ENCODE results near the gene CTNS. TPM values are rescaled to one million over a fixed set of nuclear protein-coding genes. Genes with fewer than 3 reads are reported as not detected.

Gene CTNS
- total RNA-seq, 1 donor from 2014 or later, result 12.8 TPM

DNA sequence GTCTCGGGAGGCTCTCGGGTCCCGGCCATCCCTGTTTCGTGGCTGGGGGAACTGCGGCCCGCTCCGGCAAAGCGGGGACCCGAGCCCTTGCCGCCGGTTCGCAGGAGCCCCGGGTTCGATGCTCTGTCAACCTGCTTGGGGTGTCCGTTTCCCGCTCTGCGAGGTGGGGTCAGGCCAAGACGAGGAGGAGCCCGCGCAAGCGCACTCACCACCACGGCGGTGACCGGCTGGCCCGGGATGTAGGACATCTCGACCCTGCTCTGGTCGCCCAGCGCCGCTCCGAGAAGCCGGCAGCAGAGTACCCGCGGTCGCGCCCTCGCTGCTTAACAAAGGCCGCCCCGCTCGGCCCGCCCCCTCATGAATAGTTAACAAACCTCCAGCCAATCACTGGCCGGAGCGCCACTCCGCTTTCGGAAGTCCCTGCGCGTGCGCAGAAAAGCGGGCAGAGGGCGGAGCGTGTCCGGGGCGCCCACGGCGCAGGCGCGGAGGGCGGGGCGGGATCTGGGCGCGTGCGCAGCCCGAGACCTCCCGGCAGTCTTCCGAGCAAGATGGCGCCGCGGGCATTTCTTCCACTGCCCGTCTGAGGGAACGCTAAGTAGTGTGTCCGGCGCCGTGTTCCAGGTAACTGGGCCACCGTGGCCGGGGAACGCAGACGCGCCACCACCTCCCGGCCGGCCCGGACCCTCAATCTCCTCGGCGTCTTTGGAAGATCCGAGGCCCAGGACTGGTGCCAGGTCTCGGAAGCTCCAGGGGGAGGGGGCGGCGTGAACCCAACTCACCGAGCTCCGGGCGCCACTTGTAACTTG is 31.9 kb downstream of the CTNS start, which contains the start of the genes EMC6 and TAX1BP3:
Gene EMC6, plus strand, starts transcription at position 534 of the 806 bp plus-strand sequence. CDS start 335 bp downstream, outside the sequence.
Gene TAX1BP3, minus strand, starts transcription at position 300 of the 806 bp plus-strand sequence. Its CDS starts 52 bp downstream, at position 248.
- peaks cover 38% of the 10 kb centered on the region for H3K36me3 Mint-ChIP-seq (ENCODE audit: low read depth)
- H3K27me3 Mint-ChIP-seq, result no peaks in the 10 kb centered on the region
- DNase-seq, result peak; percentile 100
- peak; percentile 88 for ATAC-seq (ENCODE audit: low read depth)
- H3K27ac Mint-ChIP-seq, result peak within 1 kb of the TSS; percentile 92
- POLR2A ChIA-PET, result interaction anchor here (0.6 to 4.3 kb wide), 15 partner anchors 9 to 1276 kb away, joined by 3 to 22 read pairs (median 5); partner anchors contain the start of genes CTNS, HASPIN, NCBP3 and SHPK
- TF ChIP-seq, protein P1, sequence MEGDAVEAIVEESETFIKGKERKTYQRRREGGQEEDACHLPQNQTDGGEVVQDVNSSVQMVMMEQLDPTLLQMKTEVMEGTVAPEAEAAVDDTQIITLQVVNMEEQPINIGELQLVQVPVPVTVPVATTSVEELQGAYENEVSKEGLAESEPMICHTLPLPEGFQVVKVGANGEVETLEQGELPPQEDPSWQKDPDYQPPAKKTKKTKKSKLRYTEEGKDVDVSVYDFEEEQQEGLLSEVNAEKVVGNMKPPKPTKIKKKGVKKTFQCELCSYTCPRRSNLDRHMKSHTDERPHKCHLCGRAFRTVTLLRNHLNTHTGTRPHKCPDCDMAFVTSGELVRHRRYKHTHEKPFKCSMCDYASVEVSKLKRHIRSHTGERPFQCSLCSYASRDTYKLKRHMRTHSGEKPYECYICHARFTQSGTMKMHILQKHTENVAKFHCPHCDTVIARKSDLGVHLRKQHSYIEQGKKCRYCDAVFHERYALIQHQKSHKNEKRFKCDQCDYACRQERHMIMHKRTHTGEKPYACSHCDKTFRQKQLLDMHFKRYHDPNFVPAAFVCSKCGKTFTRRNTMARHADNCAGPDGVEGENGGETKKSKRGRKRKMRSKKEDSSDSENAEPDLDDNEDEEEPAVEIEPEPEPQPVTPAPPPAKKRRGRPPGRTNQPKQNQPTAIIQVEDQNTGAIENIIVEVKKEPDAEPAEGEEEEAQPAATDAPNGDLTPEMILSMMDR (IDR thresholded peaks at IDR 0.05), result no peak
- H3K9me3 Mint-ChIP-seq, result no peaks in the 10 kb centered on the region
- CTCF ChIA-PET, result no interaction called here
- H3K4me1 Mint-ChIP-seq, result peaks cover 21% of the 10 kb centered on the region
- intact Hi-C loops (cut with micrococcal nuclease), result loop anchor here (1.0 kb wide), 1 partner anchor 32 kb away; the partner anchor contains the start of genes CTNS and SHPK
- peak within 1 kb of the TSS; percentile 95 for H3K4me3 Mint-ChIP-seq

DNA sequence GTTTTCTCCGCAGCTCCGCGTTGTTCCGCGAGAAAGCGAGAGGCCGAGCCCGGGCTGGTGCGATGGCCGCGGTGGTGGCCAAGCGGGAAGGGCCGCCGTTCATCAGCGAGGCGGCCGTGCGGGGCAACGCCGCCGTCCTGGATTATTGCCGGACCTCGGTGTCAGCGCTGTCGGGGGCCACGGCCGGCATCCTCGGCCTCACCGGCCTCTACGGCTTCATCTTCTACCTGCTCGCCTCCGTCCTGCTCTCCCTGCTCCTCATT is 32.5 kb downstream of the CTNS start:
- no peak for ATAC-seq (ENCODE audit: low read depth)
- intact Hi-C loops (cut with micrococcal nuclease), result no loop called here
- POLR2A ChIA-PET, result interaction anchor here (0.6 to 4.3 kb wide), 12 partner anchors 9 to 620 kb away, joined by 3 to 22 read pairs (median 5); partner anchors contain the start of genes CTNS, HASPIN, NCBP3 and SHPK

GRCh38 chr17:3669548-3669947 is 33.0 kb downstream of the CTNS start:
- CTCF ChIA-PET, result interaction anchor here (0.9 kb wide), 1 partner anchor 22 kb away, joined by 3 read pairs; no protein-coding TSS in a partner anchor
- intact Hi-C loops (cut with micrococcal nuclease), result no loop called here

More for the DNA sequence above, 32.5 kb downstream of the CTNS start:
- CTCF ChIA-PET, result no interaction called here
- Mint-ChIP-seq H3K27me3 (no peaks in the 10 kb centered on the region), H3K36me3 (ENCODE audit: low read depth) (peaks cover 37% of the 10 kb centered on the region), H3K9me3 (no peaks in the 10 kb centered on the region), H3K27ac (peak overlapping the region; percentile 92), H3K4me1 (peaks cover 21% of the 10 kb centered on the region), H3K4me3 (peak overlapping the region; percentile 95)
- TF ChIP-seq, protein P1 (IDR thresholded peaks at IDR 0.05), result no peak
- DNase-seq, result no peak

GRCh38 chr17:3672571-3672970 is 36.0 kb downstream of the CTNS start:
- ChIA-PET CTCF (no interaction called here), POLR2A (interaction anchor here (1.0 kb wide), 2 partner anchors 10 to 19 kb away, joined by 3 to 9 read pairs; no protein-coding TSS in a partner anchor)
- DNase-seq, result no peak
- Mint-ChIP-seq H3K4me3 (no peak overlapping the region), H3K27ac (peak overlapping the region; percentile 61), H3K36me3 (ENCODE audit: low read depth) (peaks cover 55% of the 10 kb centered on the region), H3K9me3 (no peaks in the 10 kb centered on the region), H3K27me3 (no peaks in the 10 kb centered on the region), H3K4me1 (peaks cover 11% of the 10 kb centered on the region)
- no peak for ATAC-seq (ENCODE audit: low read depth)
- TF ChIP-seq, protein P1 (IDR thresholded peaks at IDR 0.05), result no peak
- intact Hi-C loops (cut with micrococcal nuclease), result no loop called here

More at GRCh38 chr17:3669548-3669947, 33.0 kb downstream of the CTNS start:
- Mint-ChIP-seq H3K4me3 (peak overlapping the region; percentile 95), H3K27ac (peak overlapping the region; percentile 92), H3K27me3 (no peaks in the 10 kb centered on the region), H3K4me1 (peaks cover 21% of the 10 kb centered on the region), H3K9me3 (no peaks in the 10 kb centered on the region), H3K36me3 (ENCODE audit: low read depth) (peaks cover 35% of the 10 kb centered on the region)
- DNase-seq, result no peak
- POLR2A ChIA-PET, result interaction anchor here (0.8 to 4.3 kb wide), 8 partner anchors 8 to 296 kb away, joined by 3 to 22 read pairs (median 4); partner anchors contain the start of genes CTNS, NCBP3 and SHPK
- TF ChIP-seq, protein P1 (IDR thresholded peaks at IDR 0.05), result no peak
- ATAC-seq (ENCODE audit: low read depth), result no peak

DNA sequence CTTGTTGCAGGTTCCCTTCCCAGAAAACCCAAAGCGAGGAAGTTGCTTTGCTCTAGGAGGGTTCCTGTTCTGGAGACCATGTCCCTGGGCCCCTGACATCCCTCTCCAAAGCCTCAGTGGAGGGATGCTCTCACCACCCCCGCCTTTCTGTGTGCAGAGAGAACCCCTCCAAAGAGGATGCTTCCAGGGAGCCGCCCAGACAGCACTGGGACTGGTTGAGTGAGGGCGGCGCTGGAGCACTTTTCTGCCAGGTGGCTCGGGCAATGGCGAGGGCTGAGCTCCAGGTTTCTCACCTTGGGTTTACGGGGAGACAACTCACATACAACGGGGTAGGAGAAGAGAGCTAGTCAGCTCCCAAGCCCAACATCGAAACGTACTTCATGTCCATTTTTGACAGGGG is 39.3 kb downstream of the CTNS start:
- ChIA-PET POLR2A (interaction anchor here (0.6 to 2.3 kb wide), 4 partner anchors 18 to 170 kb away, joined by 4 to 6 read pairs (median 4); partner anchors contain the start of gene NCBP3), CTCF (no interaction called here)
- no peak for DNase-seq
- peaks cover 4% of the 10 kb centered on the region for H3K4me1 Mint-ChIP-seq
- no peak for ATAC-seq (ENCODE audit: low read depth)
- no peaks in the 10 kb centered on the region for H3K9me3 Mint-ChIP-seq
- H3K27ac Mint-ChIP-seq, result peak overlapping the region; percentile 35
- H3K4me3 Mint-ChIP-seq, result no peak overlapping the region
- H3K36me3 Mint-ChIP-seq (ENCODE audit: low read depth), result peaks cover 67% of the 10 kb centered on the region
- H3K27me3 Mint-ChIP-seq, result no peaks in the 10 kb centered on the region
- TF ChIP-seq, protein P1 (IDR thresholded peaks at IDR 0.05), result no peak
- intact Hi-C loops (cut with micrococcal nuclease), result no loop called here
